Measurements from ENCODE around the gene ZNF469.

Gene ZNF469

DNA sequence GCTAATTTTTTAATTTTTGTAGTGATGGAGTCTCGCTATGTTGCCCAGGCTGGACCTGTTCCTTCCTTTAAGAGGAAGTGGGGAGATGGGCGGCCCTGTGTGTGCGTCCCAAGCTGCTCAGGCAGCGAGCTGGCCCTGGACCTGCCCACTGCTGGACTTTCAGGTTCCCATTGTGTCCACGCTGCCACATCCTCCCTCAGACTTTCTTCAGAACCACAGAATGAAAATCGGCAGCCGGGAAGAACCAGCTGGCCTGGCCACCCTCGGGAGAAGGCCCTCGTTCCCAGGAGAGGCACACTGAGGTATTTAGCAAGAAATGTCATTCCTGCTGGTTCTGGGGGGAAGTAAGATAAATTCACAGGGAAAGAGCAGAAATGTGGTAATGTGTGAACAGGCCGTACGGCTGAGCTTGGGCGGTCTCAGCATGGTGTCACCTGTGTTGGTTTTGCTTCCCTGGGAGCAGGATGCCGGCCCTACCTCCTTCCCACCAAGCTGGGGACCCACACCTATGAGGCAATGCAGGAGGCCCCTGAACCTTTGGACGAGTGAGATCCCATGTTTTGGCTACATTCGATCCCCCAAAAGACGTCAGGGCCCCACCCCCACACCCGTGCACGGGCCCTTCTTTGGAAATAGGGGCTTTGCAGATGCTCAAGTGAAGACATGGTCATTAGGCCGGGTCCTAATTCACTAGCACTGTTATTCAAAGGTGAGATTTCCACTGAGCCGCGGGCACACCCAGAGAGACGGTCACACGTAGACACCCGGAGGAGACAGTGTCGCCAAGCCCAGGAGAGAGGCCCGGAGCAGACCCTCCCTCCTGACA, 35.9 kb upstream of the ZNF469 start:
- in situ Hi-C loops (cut with HindIII; ENCODE audit: low pct_ligation_motif_present, low pct_unique_long_range_greater_than_20kb, low sequenced_read_pairs): no loop called here

DNA sequence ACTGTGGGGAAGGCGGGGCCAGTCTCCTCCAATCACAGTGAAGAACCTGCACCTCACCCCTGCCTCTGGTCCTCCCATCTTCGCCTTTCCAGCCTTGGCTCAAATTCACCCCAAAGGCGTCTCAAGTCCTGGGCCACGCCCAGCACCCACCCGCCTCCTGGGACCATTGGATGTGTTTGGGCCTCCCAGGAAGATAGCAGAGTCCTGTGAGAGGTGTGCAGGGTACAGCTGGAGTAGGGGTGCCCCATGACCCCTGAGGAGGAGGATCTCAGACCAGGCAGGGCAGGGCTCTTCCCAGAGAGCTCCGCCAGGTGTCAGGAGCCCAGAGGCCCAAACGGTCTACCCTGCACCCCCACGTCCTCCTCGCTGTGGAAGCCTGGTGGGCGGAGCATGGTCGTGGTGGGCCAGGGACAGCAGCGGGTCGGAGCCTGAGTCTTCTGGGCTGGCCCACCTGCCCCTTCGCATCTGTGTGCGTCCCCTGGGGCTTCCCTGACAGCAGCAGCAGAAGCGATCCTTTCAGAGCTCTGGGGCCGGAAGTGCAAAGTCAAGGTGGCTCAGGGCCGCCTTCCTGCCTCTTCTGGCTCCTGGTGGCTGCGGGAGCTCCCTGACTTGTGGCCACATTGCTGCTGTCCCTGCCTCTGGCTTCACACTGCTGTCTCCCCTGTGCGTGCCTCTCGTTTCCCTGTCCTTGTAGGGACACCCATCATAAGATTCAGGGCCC, 34.9 kb upstream of the ZNF469 start:
- DNase-seq: no peak
- in situ Hi-C loops (cut with HindIII; ENCODE audit: low pct_ligation_motif_present, low pct_unique_long_range_greater_than_20kb, low sequenced_read_pairs): no loop called here

More for the DNA sequence above, 35.9 kb upstream of the ZNF469 start:
- DNase-seq: no peak

DNA sequence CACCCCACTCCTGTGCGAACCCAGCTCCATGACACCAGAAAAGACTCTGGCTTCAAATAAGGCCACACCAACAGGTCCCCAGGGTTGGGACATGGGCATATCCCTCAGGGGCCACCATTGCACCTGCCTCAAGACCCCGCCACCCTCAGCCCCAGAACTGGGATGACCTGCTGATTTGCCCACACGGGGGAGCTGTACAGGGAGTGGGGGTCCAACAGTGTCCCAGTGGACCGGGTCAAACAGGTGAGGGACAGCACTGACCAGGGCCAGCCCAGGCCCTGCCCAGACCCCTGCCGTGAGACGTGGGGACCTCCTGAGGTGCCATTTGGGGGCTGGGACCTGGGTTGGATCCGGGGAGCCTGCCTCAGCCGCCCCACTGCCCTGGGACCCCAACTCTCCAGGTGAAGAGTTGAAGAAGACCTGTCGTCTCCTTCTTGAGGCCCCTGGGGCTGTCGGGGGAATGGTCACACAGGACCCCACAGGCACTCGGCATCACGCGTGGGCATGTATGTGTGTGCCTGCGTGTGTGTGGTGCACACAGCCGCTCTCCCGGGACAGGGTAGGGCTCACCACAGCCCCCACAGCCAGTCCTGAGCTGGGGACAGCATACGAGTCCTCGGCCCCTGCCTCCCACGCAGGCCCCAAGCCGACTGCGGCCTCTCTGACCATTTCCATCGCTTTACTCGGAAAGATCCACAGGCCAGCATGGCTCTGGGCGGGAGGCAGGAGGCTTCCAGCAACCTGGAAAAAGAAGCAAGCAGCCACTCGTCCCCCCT, 34.2 kb upstream of the ZNF469 start:
- DNase-seq: no peak
- in situ Hi-C loops (cut with HindIII; ENCODE audit: low pct_ligation_motif_present, low pct_unique_long_range_greater_than_20kb, low sequenced_read_pairs): no loop called here

DNA sequence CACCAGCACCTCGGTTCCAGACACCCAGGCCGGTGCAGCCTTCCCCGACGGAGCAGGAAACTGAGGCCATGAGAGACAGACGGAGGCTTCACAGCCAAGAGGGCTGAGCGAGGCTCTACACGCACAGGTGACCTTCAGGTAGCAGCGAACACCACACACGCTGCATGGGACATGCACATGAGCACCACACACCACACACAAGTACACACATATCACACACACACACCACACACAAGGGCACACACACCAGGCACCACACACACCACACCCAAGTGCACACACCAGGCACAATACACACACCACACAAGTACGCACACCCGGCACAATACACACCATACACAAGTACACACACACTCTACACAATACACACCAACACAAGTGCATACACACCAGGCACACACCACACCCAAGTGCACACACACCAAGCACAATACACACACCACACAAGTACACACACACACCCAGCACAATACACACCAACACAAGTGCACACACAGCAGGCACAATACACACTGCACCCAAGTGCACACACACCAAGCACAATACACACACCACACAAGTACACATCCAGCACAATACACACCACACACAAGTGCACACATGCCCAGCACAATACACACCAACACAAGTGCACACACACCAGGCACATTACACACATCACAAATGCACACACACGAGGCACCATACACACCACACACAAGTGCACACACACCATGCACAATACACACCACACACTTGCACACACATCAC, 33.4 kb upstream of the ZNF469 start:
- in situ Hi-C loops (cut with HindIII; ENCODE audit: low pct_ligation_motif_present, low pct_unique_long_range_greater_than_20kb, low sequenced_read_pairs): no loop called here
- DNase-seq: no peak

DNA sequence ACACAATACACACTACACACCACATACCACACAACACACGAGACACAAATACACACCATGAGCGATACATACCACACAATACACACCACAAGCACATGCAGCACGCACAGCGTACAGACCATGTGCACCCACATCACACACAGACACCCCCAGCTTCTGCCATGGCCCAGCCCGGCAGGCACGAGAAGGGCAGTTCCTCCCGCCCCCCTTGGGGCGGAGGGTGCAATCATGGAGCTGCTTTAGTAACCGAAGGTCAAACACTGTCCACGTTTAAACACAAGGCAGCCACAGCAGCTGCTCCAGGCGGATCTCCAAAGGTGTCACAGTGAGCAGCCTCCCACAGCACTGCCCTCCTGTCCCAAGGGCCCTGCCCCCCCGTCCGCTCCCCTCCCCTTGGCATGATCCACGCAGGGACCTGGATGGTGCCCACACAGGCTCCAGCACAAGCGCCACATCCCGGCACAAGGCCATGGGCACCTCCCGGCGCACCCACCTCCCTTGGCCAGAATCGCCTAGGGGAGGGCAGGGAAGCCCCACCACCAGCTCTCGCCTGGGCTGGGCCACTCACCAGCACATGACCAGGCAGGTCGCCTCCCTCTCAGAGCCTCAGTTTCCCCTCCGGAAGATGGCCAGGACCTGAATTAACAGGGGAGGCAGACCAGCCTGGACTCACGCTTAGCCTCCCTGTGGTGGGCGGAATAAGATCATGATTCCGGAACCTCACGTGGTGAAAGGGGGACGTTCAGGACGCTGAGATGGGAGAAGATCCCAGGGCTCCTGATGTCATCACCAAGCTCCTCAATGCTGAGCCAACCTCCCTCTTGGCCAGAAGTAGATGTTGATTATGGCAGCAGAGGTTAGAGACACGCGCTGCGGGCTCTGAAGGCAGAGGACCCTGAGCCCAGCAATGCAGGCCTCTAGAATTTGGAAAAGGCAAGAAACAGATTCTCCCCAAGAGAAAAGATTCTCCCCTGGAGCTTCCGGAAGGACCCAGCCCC, 32.6 kb upstream of the ZNF469 start:
- no peak for DNase-seq
- in situ Hi-C loops (cut with HindIII; ENCODE audit: low pct_ligation_motif_present, low pct_unique_long_range_greater_than_20kb, low sequenced_read_pairs): no loop called here

DNA sequence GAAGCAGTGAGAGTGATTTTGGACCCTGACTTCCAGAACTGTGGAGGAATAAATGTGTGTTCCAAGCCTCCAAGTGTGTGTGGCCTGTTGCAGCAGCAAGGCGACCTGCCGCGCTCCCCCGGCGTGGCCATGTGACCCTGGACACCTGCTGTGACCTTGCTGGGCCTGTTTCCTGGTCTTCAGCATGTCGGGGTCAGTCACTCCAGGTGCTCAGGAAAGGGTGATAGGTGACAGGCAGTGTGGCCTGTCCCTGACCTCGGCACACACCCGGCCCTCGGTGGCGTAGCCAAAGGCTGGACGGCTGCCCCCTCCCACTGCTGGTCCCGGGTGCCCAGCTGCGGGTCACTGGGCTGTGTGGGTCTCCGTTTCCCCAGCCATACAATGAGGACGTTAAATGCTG, 31.8 kb upstream of the ZNF469 start:
- in situ Hi-C loops (cut with HindIII; ENCODE audit: low pct_ligation_motif_present, low pct_unique_long_range_greater_than_20kb, low sequenced_read_pairs): no loop called here
- no peak for DNase-seq

DNA sequence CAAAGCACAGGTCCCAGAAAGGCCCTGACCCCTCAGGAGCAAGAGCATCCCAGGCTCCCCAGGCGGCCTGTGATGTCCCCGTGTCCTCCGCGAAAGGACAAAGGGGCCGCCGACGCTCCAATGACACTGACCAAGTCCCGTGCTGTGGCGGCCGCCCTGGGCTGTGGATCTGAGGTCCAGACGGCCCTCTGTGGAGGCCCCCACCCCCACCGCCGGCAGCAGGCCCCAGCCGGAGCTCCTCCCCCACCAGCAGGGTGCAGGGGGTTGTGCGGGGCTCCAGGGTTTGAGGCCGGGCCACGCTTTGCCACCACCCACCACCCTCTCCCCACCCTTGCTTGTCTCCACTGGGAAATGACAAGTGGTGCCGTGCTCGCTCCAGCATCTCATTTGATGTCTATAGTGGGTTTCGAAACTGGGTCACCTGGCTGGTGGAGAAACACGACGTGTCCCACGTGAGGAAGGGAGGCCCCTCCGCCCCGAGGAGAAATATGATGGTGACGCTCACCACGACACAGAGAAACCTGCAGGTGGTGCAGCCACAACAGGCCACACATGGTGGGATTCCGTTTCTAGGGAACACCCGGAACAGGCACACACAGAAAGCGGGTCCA, 31.2 kb upstream of the ZNF469 start:
- DNase-seq: no peak
- in situ Hi-C loops (cut with HindIII; ENCODE audit: low pct_ligation_motif_present, low pct_unique_long_range_greater_than_20kb, low sequenced_read_pairs): no loop called here

DNA sequence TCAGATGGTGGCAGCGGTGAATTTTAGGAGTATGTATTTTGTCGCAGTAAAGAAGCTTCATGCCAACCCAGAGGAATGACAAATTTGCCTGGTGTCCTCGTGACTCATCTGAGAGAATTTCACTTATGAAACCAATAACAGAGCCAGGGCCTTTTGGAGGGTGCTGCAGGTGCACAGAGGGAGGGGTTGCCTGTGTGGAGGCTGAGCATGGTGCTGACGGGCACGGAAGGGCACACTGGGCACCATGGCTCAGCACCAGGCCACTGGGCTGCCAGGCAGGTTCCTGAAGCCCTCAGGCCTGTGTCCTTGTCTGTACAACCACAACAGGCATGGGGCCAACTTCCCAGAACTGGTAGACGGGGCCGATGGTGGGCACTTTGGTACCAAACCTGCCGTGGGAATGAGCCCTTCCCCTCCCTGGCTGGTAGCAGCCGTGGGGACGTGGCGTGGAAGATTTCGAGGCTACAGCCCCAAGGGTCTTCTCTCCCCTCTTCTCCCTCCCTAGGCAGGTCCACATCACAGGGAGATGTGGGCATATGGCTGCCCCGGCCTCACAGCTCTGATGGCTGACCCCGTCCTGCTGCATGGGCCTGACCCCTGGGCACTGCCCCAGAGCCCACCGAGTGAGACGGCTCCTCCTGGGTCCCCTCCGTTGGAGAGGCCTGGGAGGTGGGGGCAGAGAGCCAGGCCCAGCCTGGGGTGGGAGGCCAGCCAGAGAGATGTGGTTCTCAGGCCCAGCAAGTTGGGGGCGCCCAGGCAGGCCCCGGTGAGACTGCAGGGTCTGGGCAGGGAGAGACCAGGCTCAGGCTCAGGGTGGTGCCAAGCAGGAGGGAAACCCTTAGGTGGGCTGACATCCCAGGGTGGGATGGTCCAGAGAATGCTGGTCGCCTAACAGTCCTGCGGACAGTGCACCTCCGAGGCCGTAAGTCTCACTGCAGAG, 30.2 kb upstream of the ZNF469 start:
- in situ Hi-C loops (cut with HindIII; ENCODE audit: low pct_ligation_motif_present, low pct_unique_long_range_greater_than_20kb, low sequenced_read_pairs): no loop called here
- DNase-seq: no peak

DNA sequence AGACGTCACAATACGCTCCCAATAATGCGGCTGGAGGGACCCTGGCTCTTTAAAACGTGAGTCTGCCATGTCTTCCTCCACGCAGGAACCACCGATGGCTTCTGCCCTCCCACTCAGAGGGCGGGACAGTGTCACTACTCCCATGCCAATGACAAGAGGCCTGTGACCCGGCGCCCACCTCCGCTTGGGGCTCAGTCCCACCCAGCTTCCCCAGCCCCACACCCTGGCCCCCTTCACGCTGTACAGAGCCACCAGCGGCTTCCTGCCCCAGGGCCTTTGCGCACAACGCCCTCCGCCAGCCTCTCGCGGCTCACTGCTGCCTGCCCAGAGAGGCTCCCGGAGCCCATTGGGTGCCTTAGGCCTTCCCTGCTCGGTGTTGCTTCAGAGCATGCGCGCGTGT, 29.5 kb upstream of the ZNF469 start:
- in situ Hi-C loops (cut with HindIII; ENCODE audit: low pct_ligation_motif_present, low pct_unique_long_range_greater_than_20kb, low sequenced_read_pairs): no loop called here
- no peak for DNase-seq

DNA sequence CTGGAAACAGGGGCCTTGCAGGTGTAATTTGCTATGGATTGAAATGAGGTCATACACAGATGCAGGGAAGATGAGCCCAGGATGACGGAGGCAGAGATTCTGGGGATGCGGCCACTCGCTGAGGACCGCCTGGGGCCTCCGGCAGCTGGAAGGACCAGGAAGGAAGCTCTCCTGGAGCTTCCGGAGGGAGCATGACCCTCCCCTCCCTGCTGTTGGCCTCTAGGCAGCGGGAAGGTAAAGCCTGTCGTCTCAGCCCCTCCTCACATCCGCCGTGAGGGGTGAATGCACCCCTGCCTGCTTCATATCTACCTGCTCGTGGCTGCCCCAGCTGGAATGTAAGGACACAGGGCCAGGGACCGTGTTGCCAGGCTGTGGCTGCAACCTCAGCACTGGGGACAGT, 29.1 kb upstream of the ZNF469 start:
- DNase-seq: no peak
- in situ Hi-C loops (cut with HindIII; ENCODE audit: low pct_ligation_motif_present, low pct_unique_long_range_greater_than_20kb, low sequenced_read_pairs): no loop called here

DNA sequence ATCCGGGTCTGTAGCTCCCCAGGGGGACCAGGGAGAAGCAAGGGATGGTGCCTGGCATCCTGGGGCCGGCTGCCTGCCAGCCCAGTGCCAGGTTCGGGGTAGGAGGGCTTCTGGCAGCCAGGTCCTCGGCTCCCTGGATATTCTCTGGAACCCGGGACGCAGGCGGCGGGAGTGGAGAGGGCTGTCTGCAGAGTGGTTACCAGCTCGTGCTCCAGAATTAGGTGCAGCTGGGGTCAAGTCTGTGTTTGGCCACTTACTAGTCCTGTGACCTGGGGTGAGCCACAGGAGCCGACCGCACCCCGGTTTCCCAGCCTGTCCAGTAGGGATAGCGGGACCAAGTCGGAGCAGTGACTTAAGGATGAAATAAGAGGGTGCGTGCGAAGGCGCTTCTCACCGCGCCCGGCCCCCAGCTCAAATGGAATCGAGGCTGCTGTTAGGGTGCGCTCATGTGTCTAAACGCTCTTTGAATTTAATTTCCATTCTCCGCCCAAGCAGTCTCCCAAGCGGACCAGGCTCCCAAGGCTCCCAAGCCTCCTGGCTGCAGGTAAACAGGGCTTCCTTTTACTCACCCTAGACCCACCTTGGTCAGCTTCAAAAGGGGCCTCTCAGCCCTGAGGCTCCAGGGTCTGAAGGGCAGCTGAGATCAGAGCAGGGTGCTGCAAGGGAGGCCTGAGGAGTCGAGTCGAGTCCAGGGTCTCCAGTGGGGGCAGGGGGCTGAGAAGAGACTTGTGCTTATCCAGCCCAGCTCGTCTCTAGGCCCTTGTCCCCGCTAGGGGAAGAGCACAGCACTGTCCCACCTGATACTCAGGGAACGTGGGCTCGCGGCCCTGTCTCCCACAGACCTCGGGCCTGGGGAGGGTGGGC, 28.3 kb upstream of the ZNF469 start:
- in situ Hi-C loops (cut with HindIII; ENCODE audit: low pct_ligation_motif_present, low pct_unique_long_range_greater_than_20kb, low sequenced_read_pairs): no loop called here
- no peak for DNase-seq

DNA sequence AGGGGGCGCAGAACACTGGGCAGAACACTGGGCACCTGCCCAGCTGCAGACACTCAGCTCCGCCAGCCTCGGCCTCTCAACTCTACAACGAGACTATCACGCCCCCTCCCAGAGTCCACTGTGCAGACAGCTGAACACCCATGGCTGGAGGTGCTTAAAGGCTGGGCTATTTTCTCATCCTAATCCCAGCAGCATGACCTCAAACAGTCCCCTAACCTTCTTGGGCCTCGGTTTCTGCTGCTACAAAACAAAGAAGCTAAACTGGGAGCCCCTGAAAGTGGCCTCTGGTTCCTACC, 27.7 kb upstream of the ZNF469 start:
- in situ Hi-C loops (cut with HindIII; ENCODE audit: low pct_ligation_motif_present, low pct_unique_long_range_greater_than_20kb, low sequenced_read_pairs): no loop called here

DNA sequence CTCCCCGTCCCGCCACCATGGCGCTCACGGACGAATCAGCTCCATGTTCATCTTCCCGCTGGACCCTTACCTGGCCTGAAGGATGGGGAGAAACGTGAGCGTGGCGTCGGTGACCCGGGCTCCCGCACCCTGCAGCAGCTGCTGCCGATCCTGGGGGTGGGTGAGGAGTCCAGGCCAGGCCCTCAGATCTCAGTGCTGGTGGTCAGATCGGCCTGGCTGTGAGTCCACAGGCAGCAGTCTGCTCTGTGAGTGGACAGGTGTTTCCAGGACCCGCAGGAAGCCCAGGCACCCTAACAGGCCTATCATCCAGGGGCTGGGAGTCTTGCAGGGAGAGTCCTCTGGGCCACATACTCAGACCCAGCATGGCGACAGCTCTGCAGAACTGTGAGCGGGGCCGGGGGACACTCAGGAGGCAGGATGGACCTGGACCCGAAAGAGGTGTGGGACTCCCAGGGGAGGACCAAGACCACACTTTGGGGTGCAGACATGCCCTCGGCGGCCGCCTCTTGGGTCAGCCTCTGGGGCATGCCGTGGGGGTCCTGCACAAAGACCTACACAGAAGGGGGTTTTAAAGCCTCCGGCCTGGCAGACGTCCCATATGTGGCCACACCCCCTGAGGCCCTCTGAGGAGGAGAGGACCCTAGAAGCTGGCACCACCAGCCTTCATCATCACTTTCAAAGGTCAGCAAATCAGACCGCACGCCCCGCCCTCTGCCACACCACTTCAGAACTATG, 27.2 kb upstream of the ZNF469 start:
- in situ Hi-C loops (cut with HindIII; ENCODE audit: low pct_ligation_motif_present, low pct_unique_long_range_greater_than_20kb, low sequenced_read_pairs): no loop called here

More for the DNA sequence above, 27.7 kb upstream of the ZNF469 start:
- no peak for DNase-seq

DNA sequence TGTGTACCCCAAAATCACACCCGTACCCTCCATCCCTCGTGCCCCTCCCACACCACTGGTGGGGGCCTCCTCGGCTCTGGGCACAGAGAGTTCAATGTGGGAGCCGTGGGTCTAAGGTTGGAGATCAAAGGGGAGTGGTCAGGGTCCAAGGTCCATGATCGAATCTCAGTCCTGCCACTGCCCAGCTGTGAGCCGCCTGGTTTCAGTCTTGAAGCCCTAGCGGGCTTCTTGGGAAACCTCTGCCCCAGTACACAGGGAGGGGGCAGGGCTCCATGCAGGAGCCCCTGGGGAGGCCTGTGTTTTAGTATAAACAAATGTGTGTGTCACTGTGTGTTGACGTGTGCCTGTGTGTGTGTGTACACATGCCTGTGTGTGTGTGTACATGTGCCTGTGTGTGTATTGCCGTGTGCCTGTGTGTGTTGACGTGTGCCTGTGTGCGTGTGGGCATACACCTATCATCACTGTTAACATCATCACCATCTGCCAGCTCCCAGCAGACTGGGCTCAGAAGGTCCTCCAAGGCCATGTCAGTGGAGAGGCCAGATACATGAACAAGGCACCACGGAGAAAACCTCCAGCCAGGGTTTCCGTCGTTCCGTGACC, 26.5 kb upstream of the ZNF469 start:
- DNase-seq: no peak
- in situ Hi-C loops (cut with HindIII; ENCODE audit: low pct_ligation_motif_present, low pct_unique_long_range_greater_than_20kb, low sequenced_read_pairs): no loop called here

More for the DNA sequence above, 27.2 kb upstream of the ZNF469 start:
- no peak for DNase-seq

All from ACHN (cell line).